Stomach (tissue), 9 donors: Measurements from ENCODE around the gene PRR5L. TPM values are rescaled to one million over a fixed set of nuclear protein-coding genes. Genes with fewer than 3 reads are reported as not detected.

Experiments
- DNase-seq, 2 donors: peaks; one replicate each; pipeline versions ENCODE4 v3.0.0 to v3.0.0-alpha.2; 2013 to 2019
- H3K27ac ChIP-seq, 5 donors: fragments of 200-600 bp in 4 of 5; sonication (generic) in 4 of 5; one replicate each; pipeline ENCODE4 v1.5.1; 2013 to 2019; ENCODE audit warnings: mild to moderate bottlenecking in 1 of 5, moderate library complexity in 1 of 5
- H3K27me3 ChIP-seq, 3 donors: fragments of 200-600 bp; sonication (generic); one replicate each; pipeline ENCODE4 v1.5.1; 2017 to 2019; ENCODE audit warnings: mixed run types in 1 of 3
- H3K36me3 ChIP-seq, 4 donors: fragments of 200-600 bp; sonication (generic); 1 replicate in 3 of 4; 2 replicates in 1 of 4; pipeline ENCODE4 v1.5.1; 2016 to 2019
- H3K4me1 ChIP-seq, 4 donors: fragments of 200-600 bp; sonication (generic); one replicate each; pipeline ENCODE4 v1.5.1; 2016 to 2019
- H3K4me3 ChIP-seq, 4 donors: fragments of 200-600 bp; sonication (generic) in 3 of 4; one replicate each; pipeline ENCODE4 v1.5.1; 2016 to 2019; ENCODE audit warnings: mild to moderate bottlenecking in 1 of 4
- H3K9me3 ChIP-seq, 4 donors: fragments of 200-600 bp; sonication (generic); one replicate each; pipeline ENCODE4 v1.5.1; 2016 to 2019
- CTCF ChIP-seq, 7 experiments: fragments of 450-650 bp in 4 of 7; fragments of 200-600 bp in 3 of 7; sonication (generic) in 3 of 7; IDR thresholded peaks; one replicate each; pipeline ENCODE4 v1.5.1; 2016 to 2019; ENCODE audit warnings: antibody characterized with exemption in 7 of 7, control low read depth in 2 of 7, mild to moderate bottlenecking in 1 of 7
- EP300 ChIP-seq: sonication (generic); formaldehyde crosslinking; IDR thresholded peaks from one replicate; pipeline ENCODE4 v1.6.1; 2017; ENCODE audit warnings: antibody characterized with exemption
- POLR2A ChIP-seq, 4 donors: fragments of 450-650 bp; IDR thresholded peaks; one replicate each; pipeline ENCODE4 v1.6.1; 2016; ENCODE audit warnings: antibody characterized with exemption in 4 of 4, control low read depth in 2 of 4, mild to moderate bottlenecking in 1 of 4, moderate library complexity in 1 of 4
- POLR2AphosphoS5 ChIP-seq, 3 donors: sonication (generic); formaldehyde crosslinking; IDR thresholded peaks; one replicate each; pipeline ENCODE4 v1.6.1; 2016; ENCODE audit warnings: antibody characterized with exemption in 3 of 3
- WGBS, 5 donors: extraction: QIAGEN DNeasy Blood & Tissue Kit in 3 of 5; methylation state at CpG; one replicate each; pipeline versions ENCODE4 v1.1.5 to v1.1.7; 2013 to 2018; 5-methylcytosine and 5-hydroxymethylcytosine counted together
- intact Hi-C: fragments of 100-400 bp; cut with DNase I; formaldehyde crosslinking; loops from one replicate; pipeline ENCODE4 v1.15.1; 2023; ENCODE audit warnings: low total_unique reads
- polyA plus RNA-seq, 3 donors: library from polyadenylated mRNA; stranded (reverse); fragments of 200-250 nt; gene quantifications; one replicate each; pipeline ENCODE4 v1.2.3, GENCODE V29; 2013
- total RNA-seq, 5 donors: library from RNA; depleted of rRNA; stranded (reverse); fragments of >200 nt; gene quantifications; one replicate each; pipeline versions ENCODE4 v1.1.0 to v1.2.3, GENCODE V29; 2014 to 2016
- donor health status: healthy with polysubstance abuse.
- donor health status: Bipolar disorder and iron deficiency.
- donor health status: healthy.

The PRR5L gene
- total and polyA plus RNA-seq, 8 donors = 1.4 to 274 (median 2.4) TPM; not detected in 1

GRCh38 chr11:36280531-36280930 is 15.6 kb upstream of the PRR5L start:
- intact Hi-C loops = no loop called here
- H3K27ac ChIP-seq = no peak overlapping the region
- no peaks in the 10 kb centered on the region for H3K9me3 ChIP-seq
- H3K27me3 ChIP-seq = no peaks in the 10 kb centered on the region
- TF ChIP-seq CTCF (IDR thresholded peaks at IDR 0.05) = no peak
- no peak for TF ChIP-seq EP300
- TF ChIP-seq POLR2A (IDR thresholded peaks at IDR 0.05) = no peak
- no peak for TF ChIP-seq POLR2AphosphoS5 (IDR thresholded peaks at IDR 0.05)
- H3K4me1 ChIP-seq = peaks cover 0 to 4% (median 0%) of the 10 kb centered on the region in 4 donors
- DNase-seq = no peak
- 64 to 78% (median 73%) methylated on average over 1 of the region's 1 CpG for WGBS, 5 donors
- H3K4me3 ChIP-seq = no peak overlapping the region
- H3K36me3 ChIP-seq = peaks cover 9 to 50% (median 46%) of the 10 kb centered on the region in 4 donors

- Histone ChIP-seq H3K27ac (no peak overlapping the region), H3K4me1 (peaks cover 0 to 4% (median 0%) of the 10 kb centered on the region in 4 donors), H3K4me3 (no peak overlapping the region), H3K27me3 (no peaks in the 10 kb centered on the region), H3K36me3 (peaks cover 0 to 37% (median 32%) of the 10 kb centered on the region in 4 donors), H3K9me3 (no peaks in the 10 kb centered on the region)
- WGBS, 5 donors = 85 to 98% (median 92%) methylated on average over 4 of the region's 4 CpGs
- intact Hi-C loops = no loop called here
- TF ChIP-seq POLR2A (IDR thresholded peaks at IDR 0.05) (no peak), EP300 (no peak), CTCF (IDR thresholded peaks at IDR 0.05) (no peak), POLR2AphosphoS5 (IDR thresholded peaks at IDR 0.05) (no peak)
- DNase-seq = no peak
Measured at GRCh38 chr11:36281850-36282249, 14.2 kb upstream of the PRR5L start.

GRCh38 chr11:36282926-36283325 is 13.2 kb upstream of the PRR5L start:
- TF ChIP-seq POLR2AphosphoS5 (IDR thresholded peaks at IDR 0.05) (no peak), CTCF (IDR thresholded peaks at IDR 0.05) (no peak), POLR2A (IDR thresholded peaks at IDR 0.05) (no peak), EP300 (no peak)
- Histone ChIP-seq H3K36me3 (peaks cover 0 to 27% (median 26%) of the 10 kb centered on the region in 4 donors), H3K27me3 (no peaks in the 10 kb centered on the region), H3K4me3 (no peak overlapping the region), H3K27ac (no peak overlapping the region), H3K9me3 (no peaks in the 10 kb centered on the region), H3K4me1 (peaks cover under 1 to 9% (median 4%) of the 10 kb centered on the region in 4 donors)
- intact Hi-C loops = no loop called here
- no peak for DNase-seq
- WGBS, 5 donors = 71 to 88% (median 76%) methylated on average over 1 of the region's 1 CpG

GRCh38 chr11:36288442-36289225 is 7.5 kb upstream of the PRR5L start:
- Histone ChIP-seq H3K27ac (peak overlapping the region in 3 of 5 donors; percentile 24 to 67 (median 56)), H3K36me3 (no peaks in the 10 kb centered on the region), H3K4me3 (peak overlapping the region; percentile 68 to 91 (median 76)), H3K4me1 (peaks cover 9 to 23% (median 19%) of the 10 kb centered on the region in 4 donors), H3K9me3 (no peaks in the 10 kb centered on the region), H3K27me3 (no peaks in the 10 kb centered on the region)
- intact Hi-C loops = no loop called here
- 26 to 41% (median 31%) methylated on average over 31 of the region's 31 CpGs for WGBS, 5 donors
- TF ChIP-seq EP300 = no peak
- no peak for TF ChIP-seq CTCF (IDR thresholded peaks at IDR 0.05)
- no peak for TF ChIP-seq POLR2A (IDR thresholded peaks at IDR 0.05)
- no peak for TF ChIP-seq POLR2AphosphoS5 (IDR thresholded peaks at IDR 0.05)
- no peak for DNase-seq
